Osteoblast (primary cell): ENCODE measurements around the gene PRKRA. TPM values are rescaled to one million over a fixed set of nuclear protein-coding genes. Genes with fewer than 3 reads are reported as not detected.

ENCODE experiments used
- DNase-seq: peaks from one replicate; pipeline ENCODE4 v3.0.0; 2011; ENCODE audit warnings: low spot score, mixed read lengths; ENCODE audit not compliant: insufficient read length; ENCODE audit errors: missing footprints
- H2AFZ ChIP-seq: 2 replicates; pipeline ENCODE4 v1.6.0; 2011; ENCODE audit warnings: mild to moderate bottlenecking, low read length
- H3K27ac ChIP-seq: 2 replicates; pipeline ENCODE4 v1.5.1; 2011; ENCODE audit warnings: mild to moderate bottlenecking, low read depth, low read length, moderate library complexity
- H3K27me3 ChIP-seq: 2 replicates; pipeline ENCODE4 v1.6.0; 2012; ENCODE audit warnings: mild to moderate bottlenecking, control low read depth, inconsistent platforms, low read length, moderate library complexity; ENCODE audit not compliant: insufficient read depth
- H3K36me3 ChIP-seq: 2 replicates; pipeline ENCODE4 v1.5.1; 2011; ENCODE audit warnings: mild to moderate bottlenecking, low read length, control low read depth, moderate library complexity; ENCODE audit not compliant: insufficient read depth
- H3K4me1 ChIP-seq: 2 replicates; pipeline ENCODE4 v1.5.1; 2011; ENCODE audit warnings: mild to moderate bottlenecking, low read length, control low read depth, moderate library complexity; ENCODE audit not compliant: insufficient read depth
- H3K4me2 ChIP-seq: 2 replicates; pipeline ENCODE4 v1.6.0; 2011; ENCODE audit warnings: mild to moderate bottlenecking, low read length; ENCODE audit not compliant: insufficient read depth
- H3K4me3 ChIP-seq: fragments of 200-600 bp; sonication (generic); 3 replicates; pipeline ENCODE4 v1.5.1; 2012; ENCODE audit warnings: mild to moderate bottlenecking, low read length, inconsistent platforms; ENCODE audit not compliant: insufficient read depth
- H3K79me2 ChIP-seq: 2 replicates; pipeline ENCODE4 v1.6.0; 2012; ENCODE audit warnings: mild to moderate bottlenecking, low read length, control low read depth, inconsistent platforms; ENCODE audit not compliant: insufficient read depth
- H3K9me3 ChIP-seq: 2 replicates; pipeline ENCODE4 v1.5.1; 2011; ENCODE audit warnings: low read depth, low read length, control low read depth
- H4K20me1 ChIP-seq: 2 replicates; pipeline ENCODE4 v1.6.0; 2012; ENCODE audit warnings: mild to moderate bottlenecking, low read length, control low read depth; ENCODE audit not compliant: insufficient read depth
- CTCF ChIP-seq: IDR thresholded peaks from 2 replicates; pipeline ENCODE4 v1.5.1; 2011; ENCODE audit warnings: mild to moderate bottlenecking, low read depth, low read length, moderate library complexity; ENCODE audit errors: extremely low read depth
- total RNA-seq: library from RNA; depleted of rRNA; stranded (reverse); fragments of >200 nt; gene quantifications from 2 replicates; pipeline ENCODE4 v1.2.3, GENCODE V29; 2012

The PRKRA gene
- total RNA-seq, 1 donor = 56.1 TPM

- peak; percentile 95 for DNase-seq
- H3K9me3 ChIP-seq = no peaks in the 10 kb centered on the region
- peak; percentile 74 for TF ChIP-seq CTCF
- peak within 1 kb of the TSS; percentile 100 for H2AFZ ChIP-seq
- H3K4me2 ChIP-seq = peak within 1 kb of the TSS; percentile 99
- peaks cover 27% of the 10 kb centered on the region for H4K20me1 ChIP-seq
- H3K27ac ChIP-seq = peak within 1 kb of the TSS; percentile 99
- no peaks in the 10 kb centered on the region for H3K36me3 ChIP-seq
- peak within 1 kb of the TSS; percentile 97 for H3K4me3 ChIP-seq
- no peaks in the 10 kb centered on the region for H3K27me3 ChIP-seq
- H3K4me1 ChIP-seq = peaks cover 26% of the 10 kb centered on the region
- peaks cover 39% of the 10 kb centered on the region for H3K79me2 ChIP-seq
Observed at GRCh38 chr2:178478439-178479274, 27.7 kb upstream of the PRKRA start, which contains the start of gene FKBP7. Gene FKBP7, minus strand, starts transcription at chr2:178478600. Its CDS starts 101 bp downstream, at chr2:178478499.

- peak; percentile 71 for DNase-seq
- peaks cover 21% of the 10 kb centered on the region for H4K20me1 ChIP-seq
- no peaks in the 10 kb centered on the region for H3K9me3 ChIP-seq
- peak overlapping the region; percentile 97 for H3K4me3 ChIP-seq
- peak overlapping the region; percentile 100 for H2AFZ ChIP-seq
- H3K36me3 ChIP-seq = no peaks in the 10 kb centered on the region
- peak overlapping the region; percentile 99 for H3K4me2 ChIP-seq
- peak overlapping the region; percentile 99 for H3K27ac ChIP-seq
- peaks cover 33% of the 10 kb centered on the region for H3K79me2 ChIP-seq
- H3K27me3 ChIP-seq = no peaks in the 10 kb centered on the region
- TF ChIP-seq CTCF = no peak
- H3K4me1 ChIP-seq = peaks cover 25% of the 10 kb centered on the region
Observed at GRCh38 chr2:178478130-178478438, 27.1 kb upstream of the PRKRA start.

- H3K9me3 ChIP-seq = no peaks in the 10 kb centered on the region
- H2AFZ ChIP-seq = peak overlapping the region; percentile 100
- H3K36me3 ChIP-seq = no peaks in the 10 kb centered on the region
- no peaks in the 10 kb centered on the region for H3K27me3 ChIP-seq
- H3K4me3 ChIP-seq = peak overlapping the region; percentile 97
- H3K79me2 ChIP-seq = peaks cover 28% of the 10 kb centered on the region
- peaks cover 25% of the 10 kb centered on the region for H3K4me1 ChIP-seq
- peak overlapping the region; percentile 99 for H3K27ac ChIP-seq
- no peak for TF ChIP-seq CTCF
- H4K20me1 ChIP-seq = peaks cover 17% of the 10 kb centered on the region
- DNase-seq = no peak
- H3K4me2 ChIP-seq = peak overlapping the region; percentile 99
Observed at GRCh38 chr2:178477443-178478129, 26.6 kb upstream of the PRKRA start.

GRCh38 chr2:178476477-178476876 is 25.5 kb upstream of the PRKRA start:
- H3K79me2 ChIP-seq = peaks cover 17% of the 10 kb centered on the region
- H4K20me1 ChIP-seq = peaks cover 6% of the 10 kb centered on the region
- H2AFZ ChIP-seq = no peak overlapping the region
- H3K27me3 ChIP-seq = no peaks in the 10 kb centered on the region
- H3K4me2 ChIP-seq = no peak overlapping the region
- no peaks in the 10 kb centered on the region for H3K36me3 ChIP-seq
- no peak overlapping the region for H3K4me3 ChIP-seq
- H3K27ac ChIP-seq = no peak overlapping the region
- no peak for TF ChIP-seq CTCF
- peaks cover 18% of the 10 kb centered on the region for H3K4me1 ChIP-seq
- no peaks in the 10 kb centered on the region for H3K9me3 ChIP-seq
- DNase-seq = no peak
